Measurements from ENCODE around the gene TALDO1. TPM values are rescaled to one million over a fixed set of nuclear protein-coding genes. Genes with fewer than 3 reads are reported as not detected.

Gene TALDO1
- total and polyA plus RNA-seq, 10 of the 15 experiments (the other 5 are each of a cell fraction or from before 2014, with no cell fraction given): 121 to 302 (median 182) TPM

- ATAC-seq: no peak
- no peak for FAIRE-seq
- peaks cover 12% of the 10 kb centered on the region for H3K4me1 ChIP-seq (ENCODE audit: control insufficient read depth, insufficient read depth, low read length)
- intact Hi-C loops (cut with micrococcal nuclease; ENCODE audit: unreplicated experiment) (no loop called here), in situ Hi-C loops (cut with MboI) (loop anchor here (25.0 kb wide), 1 partner anchor 1583 kb away; the partner anchor contains the start of gene CD81)
- H3K79me2 ChIP-seq (ENCODE audit: control insufficient read depth, insufficient read depth, low read length): peaks cover 23% of the 10 kb centered on the region
- H3K27ac ChIP-seq (ENCODE audit: control insufficient read depth, insufficient read depth): peak overlapping the region; percentile 72
- H3K9ac ChIP-seq (ENCODE audit: control insufficient read depth, insufficient read depth, low read length): peak overlapping the region; percentile 90
- no peaks in the 10 kb centered on the region for H3K9me3 ChIP-seq (replicated peaks; ENCODE audit: control insufficient read depth, insufficient read depth, low read length)
- no peaks in the 10 kb centered on the region for H4K20me1 ChIP-seq (ENCODE audit: control insufficient read depth, insufficient read depth)
- no peaks in the 10 kb centered on the region for H3K27me3 ChIP-seq (replicated peaks in 1 of 2; ENCODE audit: control insufficient read depth in 2 of 2, insufficient read depth in 2 of 2, low read length in 1 of 2)
- H3K36me3 ChIP-seq (ENCODE audit: control insufficient read depth in 2 of 2, insufficient read depth in 2 of 2, low read length in 1 of 2): peaks cover 0 to 10% of the 10 kb centered on the region in 2 experiments; a peak in 2 of 4 replicates
- RAD21 ChIA-PET (ENCODE audit: unreplicated experiment): interaction anchor here (0.5 kb wide), 1 partner anchor 220 kb away, joined by 3 read pairs; no protein-coding TSS in a partner anchor
- BruUV-seq (replicated peaks): no TSS peak
- H3K4me2 ChIP-seq (ENCODE audit: control insufficient read depth, insufficient read depth): peak overlapping the region; percentile 95
- WGBS (ENCODE audit: insufficient coverage, insufficient replicate concordance, low lambda C conversion rate, missing lambda C conversion rate): 1% methylated on average over 18 of the region's 18 CpGs
- CTCF ChIA-PET: no interaction called here
- peak overlapping the region; percentile 44 for H2AFZ ChIP-seq (ENCODE audit: control insufficient read depth, low read depth, low read length)
- TF ChIP-seq USF2 (IDR thresholded peaks at IDR 0.05; ENCODE audit: borderline replicate concordance, low read depth, low read length) (no peak), NR2C2 (IDR thresholded peaks at IDR 0.05; ENCODE audit: borderline replicate concordance, control insufficient read depth, insufficient read length, low read depth) (no peak), NFYA (IDR thresholded peaks at IDR 0.05; ENCODE audit: borderline replicate concordance, low read depth, low read length) (no peak), RAD51 (IDR thresholded peaks at IDR 0.05) (no peak), E2F4 (IDR thresholded peaks at IDR 0.05; ENCODE audit: low read depth, low read length) (no peak), CHD1 (IDR thresholded peaks at IDR 0.05; ENCODE audit: low read depth, low read length) (no peak), BCL11A (IDR thresholded peaks at IDR 0.05; ENCODE audit: low read depth, low read length) (no peak), MYC (IDR thresholded peaks at IDR 0.05; ENCODE audit: insufficient read depth, insufficient read length, insufficient replicate concordance, low read length, severe bottlenecking) (no peak), EP300 (IDR thresholded peaks at IDR 0.05; ENCODE audit: borderline replicate concordance in 1 of 2, control insufficient read depth in 1 of 2, low read depth in 2 of 2, low read length in 2 of 2) (no peak)
- TF ChIP-seq, protein P1, sequence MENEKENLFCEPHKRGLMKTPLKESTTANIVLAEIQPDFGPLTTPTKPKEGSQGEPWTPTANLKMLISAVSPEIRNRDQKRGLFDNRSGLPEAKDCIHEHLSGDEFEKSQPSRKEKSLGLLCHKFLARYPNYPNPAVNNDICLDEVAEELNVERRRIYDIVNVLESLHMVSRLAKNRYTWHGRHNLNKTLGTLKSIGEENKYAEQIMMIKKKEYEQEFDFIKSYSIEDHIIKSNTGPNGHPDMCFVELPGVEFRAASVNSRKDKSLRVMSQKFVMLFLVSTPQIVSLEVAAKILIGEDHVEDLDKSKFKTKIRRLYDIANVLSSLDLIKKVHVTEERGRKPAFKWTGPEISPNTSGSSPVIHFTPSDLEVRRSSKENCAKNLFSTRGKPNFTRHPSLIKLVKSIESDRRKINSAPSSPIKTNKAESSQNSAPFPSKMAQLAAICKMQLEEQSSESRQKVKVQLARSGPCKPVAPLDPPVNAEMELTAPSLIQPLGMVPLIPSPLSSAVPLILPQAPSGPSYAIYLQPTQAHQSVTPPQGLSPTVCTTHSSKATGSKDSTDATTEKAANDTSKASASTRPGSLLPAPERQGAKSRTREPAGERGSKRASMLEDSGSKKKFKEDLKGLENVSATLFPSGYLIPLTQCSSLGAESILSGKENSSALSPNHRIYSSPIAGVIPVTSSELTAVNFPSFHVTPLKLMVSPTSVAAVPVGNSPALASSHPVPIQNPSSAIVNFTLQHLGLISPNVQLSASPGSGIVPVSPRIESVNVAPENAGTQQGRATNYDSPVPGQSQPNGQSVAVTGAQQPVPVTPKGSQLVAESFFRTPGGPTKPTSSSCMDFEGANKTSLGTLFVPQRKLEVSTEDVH (IDR thresholded peaks at IDR 0.05; ENCODE audit: low read depth, partially characterized antibody): no peak
- TF ChIP-seq, protein P2, sequence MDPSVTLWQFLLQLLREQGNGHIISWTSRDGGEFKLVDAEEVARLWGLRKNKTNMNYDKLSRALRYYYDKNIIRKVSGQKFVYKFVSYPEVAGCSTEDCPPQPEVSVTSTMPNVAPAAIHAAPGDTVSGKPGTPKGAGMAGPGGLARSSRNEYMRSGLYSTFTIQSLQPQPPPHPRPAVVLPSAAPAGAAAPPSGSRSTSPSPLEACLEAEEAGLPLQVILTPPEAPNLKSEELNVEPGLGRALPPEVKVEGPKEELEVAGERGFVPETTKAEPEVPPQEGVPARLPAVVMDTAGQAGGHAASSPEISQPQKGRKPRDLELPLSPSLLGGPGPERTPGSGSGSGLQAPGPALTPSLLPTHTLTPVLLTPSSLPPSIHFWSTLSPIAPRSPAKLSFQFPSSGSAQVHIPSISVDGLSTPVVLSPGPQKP (IDR thresholded peaks at IDR 0.05; ENCODE audit: low read depth, low read length): no peak
- TF ChIP-seq, protein P3, sequence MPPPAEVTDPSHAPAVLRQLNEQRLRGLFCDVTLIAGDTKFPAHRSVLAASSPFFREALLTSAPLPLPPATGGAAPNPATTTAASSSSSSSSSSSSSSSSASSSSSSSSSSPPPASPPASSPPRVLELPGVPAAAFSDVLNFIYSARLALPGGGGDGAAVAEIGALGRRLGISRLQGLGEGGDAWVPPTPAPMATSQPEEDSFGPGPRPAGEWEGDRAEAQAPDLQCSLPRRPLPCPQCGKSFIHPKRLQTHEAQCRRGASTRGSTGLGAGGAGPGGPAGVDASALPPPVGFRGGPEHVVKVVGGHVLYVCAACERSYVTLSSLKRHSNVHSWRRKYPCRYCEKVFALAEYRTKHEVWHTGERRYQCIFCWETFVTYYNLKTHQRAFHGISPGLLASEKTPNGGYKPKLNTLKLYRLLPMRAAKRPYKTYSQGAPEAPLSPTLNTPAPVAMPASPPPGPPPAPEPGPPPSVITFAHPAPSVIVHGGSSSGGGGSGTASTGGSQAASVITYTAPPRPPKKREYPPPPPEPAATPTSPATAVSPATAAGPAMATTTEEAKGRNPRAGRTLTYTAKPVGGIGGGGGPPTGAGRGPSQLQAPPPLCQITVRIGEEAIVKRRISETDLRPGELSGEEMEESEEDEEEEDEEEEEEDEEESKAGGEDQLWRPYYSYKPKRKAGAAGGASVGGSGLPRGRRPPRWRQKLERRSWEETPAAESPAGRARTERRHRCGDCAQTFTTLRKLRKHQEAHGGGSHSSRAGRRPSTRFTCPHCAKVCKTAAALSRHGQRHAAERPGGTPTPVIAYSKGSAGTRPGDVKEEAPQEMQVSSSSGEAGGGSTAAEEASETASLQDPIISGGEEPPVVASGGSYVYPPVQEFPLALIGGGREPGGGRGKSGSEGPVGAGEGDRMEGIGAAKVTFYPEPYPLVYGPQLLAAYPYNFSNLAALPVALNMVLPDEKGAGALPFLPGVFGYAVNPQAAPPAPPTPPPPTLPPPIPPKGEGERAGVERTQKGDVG (CRISPR knock-in tag; IDR thresholded peaks at IDR 0.05): no peak
- SMC1A ChIA-PET (ENCODE audit: uncharacterized antibody, unreplicated experiment): no interaction called here
- POLR2A ChIA-PET: interaction anchor here (2.7 kb wide), 1 partner anchor 15 kb away, joined by 9 read pairs; the partner anchor contains the start of gene PNPLA2
- DNase-seq (ENCODE audit: low read depth, low spot score): no peak
- peak overlapping the region; percentile 90 for H3K4me3 ChIP-seq
Observed at GRCh38 chr11:804599-804964, 57.3 kb downstream of the TALDO1 start.

Measured in GM12878 (cell line).